Umbilical cord (tissue), 2 donors: ENCODE measurements around the gene WASL. TPM values are rescaled to one million over a fixed set of nuclear protein-coding genes. Genes with fewer than 3 reads are reported as not detected.
"Not testable (repeated sequence)": the region's sequence is repeated elsewhere in the genome, so short reads cannot be mapped to it uniquely, and the experiment has no call there.

Source experiments
- DNase-seq: peaks from one replicate; pipeline ENCODE4 v3.0.0-alpha.2; 2015; ENCODE audit warnings: low spot score
- total RNA-seq: library from RNA; depleted of rRNA; stranded (reverse); fragments of >200 nt; gene quantifications from one replicate; pipeline ENCODE4 v1.2.3, GENCODE V29; 2014; ENCODE audit warnings: low replicate concordance; ENCODE audit not compliant: insufficient read depth

WASL gene
- 21.4 TPM for total RNA-seq

DNA sequence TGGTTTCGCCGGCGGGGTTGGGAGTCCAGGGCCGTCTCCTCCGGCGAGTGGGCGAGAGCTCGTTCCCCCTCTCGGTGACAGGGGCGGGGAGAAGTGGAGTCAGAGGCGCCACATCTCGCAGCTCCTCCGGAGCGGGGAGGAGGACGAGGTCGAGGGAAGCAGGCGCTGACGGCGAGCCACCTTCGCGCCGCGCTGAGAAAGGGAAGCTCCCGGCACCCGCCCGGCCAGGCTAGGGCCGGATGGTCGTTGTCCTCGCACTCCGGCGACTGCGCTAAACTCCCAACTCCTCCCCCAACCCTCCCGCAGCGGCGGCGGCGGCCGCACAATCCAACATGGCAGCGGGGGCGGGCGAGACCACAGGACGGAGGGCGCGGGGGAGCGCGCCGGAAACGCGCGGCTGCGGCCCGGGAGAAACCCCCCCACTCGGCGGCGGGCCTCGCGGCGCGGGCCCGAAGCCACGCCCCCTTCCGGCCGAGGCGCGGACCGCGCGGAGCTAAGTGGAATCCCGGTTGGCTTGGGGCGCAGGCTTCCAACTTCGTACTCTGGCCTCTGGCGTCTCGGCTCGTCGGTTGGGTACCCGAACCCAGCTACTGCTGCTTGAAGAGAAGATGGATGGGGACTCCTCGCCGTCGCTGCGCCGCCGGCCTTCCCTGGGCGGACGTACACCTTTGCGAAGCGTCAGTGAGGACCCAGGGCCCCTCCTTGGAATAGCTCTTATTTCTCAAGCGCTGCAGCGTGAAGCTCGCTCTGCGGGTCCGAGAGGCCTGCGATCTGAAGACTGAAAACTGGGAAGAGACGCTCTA is at the start of gene WASL:
TSS of gene WASL (minus strand) at position 270 of the 803 bp plus-strand sequence. CDS start at position 1, 269 bp downstream.
- peak; percentile 93 for DNase-seq

DNA sequence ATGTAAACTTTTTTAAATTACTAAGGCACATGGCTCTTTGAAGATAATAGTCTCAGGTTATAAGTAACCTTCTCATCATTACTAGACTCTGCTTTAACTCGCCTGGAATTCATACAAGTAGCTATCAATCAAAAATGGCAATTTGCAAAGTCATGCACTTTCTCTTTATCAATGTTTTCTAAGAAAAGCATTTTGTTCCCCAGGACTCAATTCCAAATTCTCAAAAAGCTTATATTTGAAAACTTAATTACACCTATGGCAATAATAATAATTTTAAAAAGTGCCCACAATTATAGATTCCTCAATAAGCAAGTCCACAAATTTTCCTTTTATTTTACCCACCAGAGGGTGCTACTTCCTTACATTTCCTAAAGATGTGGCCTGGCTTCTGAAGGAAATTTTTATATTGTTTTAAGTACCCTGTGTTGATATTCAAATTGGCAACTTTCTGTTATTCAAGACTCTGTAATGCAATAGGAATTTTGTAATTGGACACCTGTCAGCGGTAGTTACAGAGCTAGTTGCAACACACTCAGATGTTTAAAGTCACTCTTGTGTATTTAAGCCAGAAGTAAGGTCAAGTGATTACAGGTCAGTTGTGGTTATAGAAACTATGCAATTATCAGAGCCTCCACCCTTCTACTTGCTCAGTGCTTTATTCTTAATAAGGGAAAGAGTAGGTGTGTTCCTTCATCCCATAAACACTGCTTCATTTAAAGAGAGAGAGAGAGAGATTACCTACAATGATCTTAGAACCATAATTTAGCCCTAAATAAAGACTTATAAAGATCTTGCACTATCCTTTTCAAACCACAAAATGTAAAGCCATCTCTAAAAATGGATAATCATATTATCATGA is 49.1 kb upstream of the WASL start:
- peak; percentile 66 for DNase-seq

DNA sequence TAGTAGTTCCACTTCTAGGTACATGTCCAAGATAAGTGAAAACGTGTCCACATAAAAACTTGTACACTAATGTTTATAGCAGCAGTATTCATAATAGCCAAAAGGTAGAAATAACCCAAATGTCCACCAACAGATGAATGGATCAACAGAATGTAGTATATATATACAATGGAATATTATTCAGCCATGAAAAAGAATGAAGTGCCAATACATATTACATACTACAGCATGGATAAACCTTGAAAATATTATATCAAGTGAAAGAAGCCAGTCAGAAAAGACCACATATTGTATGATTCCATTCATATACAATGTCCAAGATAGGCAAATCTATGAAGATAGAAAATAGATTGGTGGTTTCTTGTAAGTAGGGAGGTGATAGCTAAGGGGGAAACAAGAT is 47.8 kb upstream of the WASL start:
- no peak for DNase-seq

DNA sequence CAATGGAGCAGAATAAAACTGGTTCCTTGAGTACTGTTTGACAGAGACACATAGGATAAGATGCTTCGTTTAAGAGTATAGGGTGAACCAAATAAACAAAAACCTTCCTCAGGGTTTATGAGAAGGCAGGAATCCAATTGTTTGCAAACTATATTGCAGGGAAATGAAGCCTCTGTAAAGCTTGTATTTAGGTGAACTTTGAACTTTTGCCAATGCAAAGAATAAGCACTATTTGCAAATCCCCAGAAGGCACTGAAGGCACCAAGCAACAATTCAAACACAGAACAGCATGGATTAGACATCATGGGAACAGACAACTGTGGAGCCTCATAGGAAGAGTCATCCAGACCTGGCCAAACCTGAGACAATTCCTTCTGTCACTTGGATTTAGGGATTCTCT is 47.1 kb upstream of the WASL start:
- DNase-seq: no peak

DNA sequence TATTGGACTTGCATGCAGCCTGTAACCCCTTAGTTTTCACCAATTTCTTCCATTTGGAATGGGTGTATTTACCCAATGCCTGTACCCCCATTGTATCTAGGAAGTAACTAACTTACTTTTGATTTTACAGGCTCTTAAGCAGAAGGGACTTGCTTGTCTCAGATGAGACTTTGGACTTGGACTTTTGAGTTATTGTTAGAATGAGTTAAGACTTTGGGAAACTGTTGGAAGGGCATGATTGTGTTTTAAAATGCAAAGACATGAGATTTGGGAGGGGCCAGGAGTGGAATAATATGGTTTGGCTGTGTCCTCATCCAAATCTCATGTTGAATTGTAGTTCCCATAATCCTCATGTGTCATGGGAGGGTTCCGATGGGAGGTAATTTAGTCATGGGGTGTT is 46.3 kb upstream of the WASL start:
- not testable (repeated sequence) for DNase-seq

DNA sequence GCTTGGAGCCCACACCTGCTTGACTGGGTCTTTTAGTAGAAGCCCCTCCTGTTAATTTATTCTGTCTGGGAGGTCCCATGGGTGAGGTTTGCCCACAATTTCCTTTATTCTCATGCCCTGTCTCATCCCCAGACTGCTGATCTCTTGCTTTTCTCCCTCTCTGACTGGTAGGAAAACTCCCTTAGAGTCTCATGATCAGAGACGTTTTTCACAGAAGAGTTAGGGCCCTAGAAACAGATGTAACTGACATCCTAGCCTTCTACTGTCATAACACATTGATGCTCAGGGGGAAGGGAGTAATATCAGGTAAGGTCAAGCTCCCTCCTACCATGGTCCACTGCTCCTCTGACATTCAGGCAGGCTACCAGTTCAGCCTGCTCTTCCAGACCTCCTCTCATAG is 43.7 kb upstream of the WASL start:
- no peak for DNase-seq

DNA sequence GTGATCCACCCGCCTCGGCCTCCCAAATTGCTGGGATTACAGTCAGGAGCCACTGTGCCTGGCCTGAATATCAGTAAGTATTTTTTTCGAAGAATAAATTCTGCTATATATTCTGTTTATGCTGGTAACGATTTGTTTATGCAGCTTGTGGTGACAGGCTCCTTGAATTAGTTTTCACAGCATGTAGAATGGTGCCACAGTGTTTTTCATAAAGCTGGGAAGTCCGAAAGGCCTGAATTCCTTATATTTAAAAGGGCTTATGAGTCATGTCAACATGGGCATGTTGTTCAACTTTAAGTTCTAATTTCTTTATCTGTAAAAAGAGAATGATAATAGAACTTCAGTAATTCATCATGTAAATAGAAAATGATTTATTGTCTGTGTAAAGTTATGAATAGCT is 42.2 kb upstream of the WASL start:
- no peak for DNase-seq

DNA sequence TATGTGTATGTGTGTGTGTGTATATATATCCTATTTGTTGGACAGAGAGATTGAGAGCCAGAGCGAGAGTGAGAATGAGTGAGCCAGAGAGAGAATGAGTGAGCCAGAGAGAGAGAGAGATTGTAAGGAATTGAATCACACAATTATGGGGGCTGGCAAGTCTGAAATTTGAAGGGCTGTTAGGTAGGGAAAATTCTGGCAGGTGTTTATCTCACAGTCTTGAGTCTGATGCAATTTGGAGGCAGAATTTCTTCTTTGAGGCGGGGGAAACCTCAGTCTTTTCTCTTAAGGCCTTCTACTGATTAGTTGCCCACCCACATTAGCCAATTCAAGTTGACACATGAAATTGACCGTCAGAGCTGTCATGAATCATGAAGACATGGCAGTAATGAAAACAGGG is 41.0 kb upstream of the WASL start:
- no peak for DNase-seq

DNA sequence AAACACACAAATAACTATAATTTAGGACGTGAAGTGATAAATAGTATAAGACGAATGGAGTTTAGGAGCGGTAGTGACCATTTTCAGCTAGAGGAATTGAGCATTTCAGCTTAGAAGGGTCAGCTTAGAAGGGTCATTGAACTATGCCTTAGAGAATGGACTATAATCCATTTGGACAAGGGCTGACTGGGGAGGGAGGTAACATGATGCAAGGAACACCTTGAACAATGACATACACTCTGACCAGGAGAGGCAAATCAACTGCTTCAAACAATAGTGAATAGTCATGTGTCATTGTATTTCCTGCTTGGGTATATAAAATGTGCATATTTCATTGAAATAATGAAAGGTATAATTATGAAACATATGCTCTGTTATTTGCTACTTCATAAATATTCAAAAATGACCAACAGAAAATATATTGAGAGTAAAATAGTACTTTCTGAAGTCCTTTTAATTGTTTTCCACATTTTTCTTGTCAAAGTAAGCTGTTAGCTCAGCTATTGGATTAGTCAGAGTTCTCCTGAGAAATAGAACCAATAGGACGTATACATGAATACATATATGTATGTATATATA is 40.5 kb upstream of the WASL start:
- no peak for DNase-seq

DNA sequence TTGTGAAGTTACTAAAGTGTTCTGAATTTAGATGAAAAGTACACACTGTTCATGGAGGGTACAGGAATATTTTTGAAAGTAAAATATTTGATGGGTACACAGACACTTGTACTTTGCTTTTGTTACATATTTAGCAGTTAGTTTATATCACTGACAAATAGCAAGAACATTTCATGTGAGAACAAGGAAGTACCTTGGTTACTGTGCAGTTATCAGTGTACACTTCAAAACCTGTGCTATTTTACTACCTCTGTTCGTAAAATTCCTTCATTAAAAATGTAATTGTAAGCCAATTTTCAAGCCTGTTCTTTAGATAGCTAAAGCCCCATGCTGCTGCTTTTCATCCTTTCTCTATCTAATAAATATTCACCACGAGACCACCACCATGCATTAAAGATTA is 39.8 kb upstream of the WASL start:
- no peak for DNase-seq

DNA sequence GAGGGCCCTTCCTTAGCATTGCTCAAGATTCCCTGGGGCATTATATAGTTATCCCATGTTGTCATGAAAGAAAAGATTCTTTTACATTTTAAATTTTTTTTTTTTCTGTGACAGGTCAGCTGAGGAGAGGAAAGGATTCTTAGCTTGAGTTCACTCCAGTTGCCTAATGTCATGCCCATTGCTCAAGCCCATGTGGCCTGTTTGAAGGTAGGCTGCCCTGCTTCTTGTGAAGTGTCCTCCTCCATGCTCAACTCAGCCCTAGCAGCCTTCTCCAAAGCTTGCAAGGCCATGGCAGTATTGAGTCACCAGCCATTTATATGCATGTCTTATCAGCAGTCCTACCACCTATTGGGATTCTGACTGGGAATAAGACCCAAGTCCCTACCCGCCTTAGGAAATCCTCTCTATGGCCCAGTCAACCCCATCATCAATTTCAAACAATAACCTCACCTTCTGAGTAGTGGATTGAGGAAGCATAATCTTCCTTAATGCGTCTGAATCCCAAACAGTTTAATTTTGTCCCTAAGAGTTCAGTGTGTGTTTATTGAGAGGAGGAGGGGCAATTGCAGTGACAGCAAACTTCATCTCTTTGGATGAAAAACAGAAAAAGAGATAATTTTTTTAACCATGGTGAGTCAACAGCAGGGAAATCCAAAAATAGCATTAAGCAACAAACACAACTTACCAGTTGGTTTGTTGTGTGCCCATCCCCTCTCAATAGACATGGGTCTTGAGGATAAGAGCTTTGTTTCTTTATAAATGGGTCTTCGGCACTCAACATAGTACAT is 38.6 kb upstream of the WASL start:
- DNase-seq: peak; percentile 18

DNA sequence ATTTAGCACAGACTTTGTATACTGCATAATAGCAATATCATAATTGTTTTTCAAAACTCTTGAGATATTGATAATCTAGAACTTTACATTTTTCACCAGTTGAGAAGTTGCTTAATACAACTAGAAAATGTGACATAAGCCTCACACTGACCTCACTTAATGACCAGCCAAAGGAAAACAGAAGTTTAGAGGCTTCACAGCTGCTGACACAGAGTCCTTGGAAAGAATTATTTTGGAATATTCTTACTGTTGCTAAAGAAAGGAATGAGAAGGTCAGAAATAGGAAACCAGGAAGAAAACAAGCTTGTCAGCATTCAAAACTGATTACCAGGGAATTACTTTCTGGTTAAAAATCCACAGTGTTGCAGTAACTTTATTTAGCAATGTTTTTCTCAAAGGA is 35.5 kb upstream of the WASL start:
- DNase-seq: no peak

DNA sequence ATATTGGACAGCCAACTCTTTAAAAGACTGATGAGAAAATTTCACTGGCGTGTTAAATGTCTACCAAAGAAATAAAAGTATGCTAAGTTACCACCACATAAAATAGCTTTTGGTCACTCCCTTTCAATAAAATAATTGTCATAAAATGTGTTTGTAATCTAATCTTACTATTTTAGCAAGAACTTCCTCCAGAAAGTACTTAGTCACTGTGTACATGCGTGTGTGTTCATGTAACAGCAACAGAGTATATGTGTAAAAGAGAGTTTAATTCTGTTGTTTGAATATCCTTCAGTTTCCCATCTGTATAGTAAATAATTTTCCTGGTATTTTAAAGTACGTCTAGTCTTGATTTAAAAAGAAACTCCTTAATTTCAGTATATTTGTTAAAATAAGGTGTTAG is 35.0 kb upstream of the WASL start:
- no peak for DNase-seq

DNA sequence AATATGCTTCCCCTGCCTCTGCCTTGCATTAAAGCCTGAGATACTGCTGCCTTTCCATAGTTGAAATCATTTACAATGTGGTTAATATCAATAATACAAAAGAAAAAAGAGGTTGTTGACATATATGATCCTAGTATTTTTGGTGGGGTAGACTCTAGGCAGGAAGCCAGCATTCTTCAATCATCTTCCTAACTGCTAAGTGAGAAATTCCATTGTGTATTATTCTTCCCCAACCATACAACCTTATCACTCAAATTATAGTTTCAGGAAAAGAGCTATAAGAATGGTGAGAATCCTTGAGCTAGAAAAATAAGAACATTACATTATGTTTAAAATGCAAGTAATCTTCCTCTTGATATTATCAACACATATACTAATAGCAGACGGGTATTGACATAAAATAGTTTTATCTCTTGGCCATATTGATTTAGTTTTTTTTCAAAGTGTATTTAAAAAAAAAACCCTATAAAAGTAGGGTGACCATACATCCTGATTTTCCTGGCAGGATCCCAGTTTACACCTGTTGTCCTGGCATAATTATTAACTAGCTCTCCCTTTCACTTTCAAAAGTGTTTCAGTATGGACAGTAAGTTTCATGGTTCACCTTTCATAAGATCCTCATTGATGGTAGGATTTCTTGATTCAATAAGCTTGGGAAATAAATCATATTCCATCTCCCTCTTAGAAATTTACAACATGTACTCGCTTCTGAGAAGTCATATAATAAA is 33.4 kb upstream of the WASL start:
- no peak for DNase-seq

DNA sequence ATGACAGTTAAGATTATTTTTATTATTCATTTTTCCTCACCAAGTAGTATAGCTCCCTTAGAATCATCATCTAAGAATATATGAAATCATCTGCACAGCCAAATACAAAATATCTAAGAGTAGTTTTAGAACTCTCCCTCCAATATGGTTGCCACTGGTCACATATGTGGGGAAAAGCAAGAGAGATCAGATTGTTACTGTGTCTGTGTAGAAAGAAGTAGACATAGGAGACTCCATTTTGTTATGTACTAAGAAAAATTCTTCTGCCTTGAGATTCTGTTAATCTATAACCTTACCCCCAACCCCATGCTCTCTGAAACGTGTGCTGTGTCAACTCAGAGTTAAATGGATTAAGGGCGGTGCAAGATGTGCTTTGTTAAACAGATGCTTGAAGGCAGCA is 31.7 kb upstream of the WASL start:
- DNase-seq: not testable (repeated sequence)

DNA sequence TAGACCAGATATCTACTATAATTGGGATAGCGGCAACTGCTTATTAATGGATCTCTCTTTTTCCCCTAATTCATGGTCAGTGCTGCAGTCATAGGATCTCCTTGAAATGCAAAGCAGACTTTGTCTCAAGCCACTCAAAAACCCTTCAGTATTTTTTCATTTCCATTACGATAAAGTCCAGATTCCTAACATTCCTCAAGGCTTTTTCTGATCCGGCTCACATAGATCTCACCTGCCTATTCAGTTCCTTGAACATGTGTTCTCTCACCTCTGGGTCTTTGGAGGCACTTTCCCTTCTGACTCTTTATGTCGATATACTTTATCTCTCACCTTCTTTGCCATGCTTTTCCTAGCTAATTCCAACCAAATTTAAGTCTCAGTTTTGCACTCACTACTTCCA is 25.7 kb upstream of the WASL start:
- no peak for DNase-seq

DNA sequence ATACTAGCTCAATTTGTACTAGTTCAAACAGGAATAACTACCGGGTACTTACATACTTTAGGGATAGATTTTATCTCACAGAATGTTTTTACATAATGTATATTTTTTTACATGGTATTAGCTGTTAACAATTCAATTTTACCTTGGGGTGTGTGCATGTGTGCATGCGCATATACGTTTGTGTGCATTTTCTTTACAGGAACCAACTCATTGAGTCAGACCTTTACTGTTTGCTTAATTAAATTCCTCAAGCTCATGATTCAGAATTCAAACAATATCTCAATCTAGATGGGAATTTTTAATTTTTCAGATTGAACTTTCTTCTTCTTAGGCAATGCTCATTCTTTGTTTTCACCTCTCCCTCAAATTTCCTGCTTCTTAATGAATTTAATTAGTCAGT is 24.7 kb upstream of the WASL start:
- no peak for DNase-seq

DNA sequence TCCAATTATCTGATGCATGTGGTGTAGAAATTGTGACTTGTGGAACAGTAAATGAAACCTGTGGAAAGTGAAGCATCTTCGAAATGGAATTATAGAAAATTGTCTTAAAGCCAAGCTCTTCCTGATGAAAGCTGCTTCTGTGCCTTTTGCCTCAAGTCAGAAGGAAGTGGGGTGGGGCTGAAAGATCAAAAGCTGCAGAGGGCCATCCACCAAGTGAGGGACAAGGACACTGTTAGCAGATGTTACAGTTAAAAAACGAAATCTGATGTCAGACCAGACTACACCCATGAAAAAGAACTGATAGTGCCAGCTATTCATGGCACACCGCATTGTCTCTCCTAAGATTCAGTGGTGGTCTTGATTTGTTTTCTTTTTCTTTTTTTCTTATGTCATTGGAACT is 23.8 kb upstream of the WASL start:
- DNase-seq: no peak

DNA sequence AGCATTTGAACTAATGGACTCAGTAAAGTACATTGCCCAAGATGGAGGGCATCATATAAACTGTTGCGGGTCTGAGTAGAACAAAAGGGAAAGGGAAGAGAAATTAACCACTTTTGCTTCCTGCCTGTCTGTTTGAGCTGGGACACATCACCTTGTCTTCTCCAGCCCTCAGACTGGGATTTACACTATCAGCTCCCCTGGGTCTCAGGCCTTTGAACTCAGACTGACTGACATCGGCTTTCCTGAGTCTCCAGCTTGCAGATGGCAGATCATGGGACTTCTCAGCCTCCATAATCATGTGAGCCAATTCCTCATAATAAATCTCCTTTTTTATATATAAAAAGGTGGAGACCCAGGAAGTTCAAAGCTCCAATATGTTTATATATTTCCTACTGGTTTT is 23.0 kb upstream of the WASL start:
- DNase-seq: no peak

DNA sequence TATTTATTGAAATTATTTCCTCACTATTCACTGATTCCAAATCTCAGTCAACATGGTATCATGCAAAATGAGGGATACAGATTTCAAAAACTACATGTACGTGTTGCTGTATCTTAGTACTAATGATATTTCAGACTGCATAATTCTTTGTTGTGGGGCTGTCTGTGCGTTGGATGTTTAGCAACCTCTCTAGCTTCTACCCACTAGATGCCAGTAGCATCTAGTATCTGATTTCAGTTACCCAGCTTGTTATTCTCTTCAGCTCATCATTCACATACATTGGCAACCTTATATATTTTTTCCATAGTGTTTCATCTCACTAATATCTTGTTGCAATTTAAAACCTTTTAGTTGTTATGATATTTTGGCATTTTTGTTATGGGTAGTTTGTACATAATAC is 22.5 kb upstream of the WASL start:
- no peak for DNase-seq

DNA sequence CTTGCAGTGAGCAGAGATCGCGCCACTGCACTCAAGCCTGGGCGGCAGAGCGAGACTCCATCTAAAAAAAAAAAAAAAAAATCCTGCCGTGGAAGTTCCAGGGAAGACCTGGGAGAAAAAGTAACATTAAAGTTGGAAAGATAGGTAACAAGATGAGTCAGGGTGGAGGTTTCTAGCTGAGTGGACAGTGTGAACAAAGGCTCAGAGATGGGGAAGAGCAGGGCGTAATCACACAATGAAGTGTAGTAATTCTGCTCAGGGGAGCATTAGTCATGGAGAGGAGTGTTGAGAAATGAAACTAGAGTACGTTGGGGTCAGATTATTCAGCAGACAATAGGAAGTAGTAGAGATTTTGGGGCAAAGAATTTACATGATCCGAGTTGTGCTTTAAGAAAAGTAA is 21.6 kb upstream of the WASL start:
- no peak for DNase-seq
